ENCODE data around the gene KREMEN2.

Gene KREMEN2

GRCh38 chr16:2981177-2981898 is 17.3 kb downstream of the KREMEN2 start:
- H3K9me3 ChIP-seq (ENCODE audit: control insufficient read depth, low read length): no peaks in the 10 kb centered on the region
- H3K14ac ChIP-seq (ENCODE audit: low read length in 2 of 2): no peak overlapping the region
- no peak overlapping the region for H4K91ac ChIP-seq (ENCODE audit: low read length)
- no peak overlapping the region for H2AFZ ChIP-seq (ENCODE audit: low read depth, low read length)
- H3K27me3 ChIP-seq (ENCODE audit: control insufficient read depth in 1 of 2, insufficient read depth in 1 of 2, low read length in 2 of 2): peaks cover 0 to 4% of the 10 kb centered on the region in 2 experiments
- H3K79me1 ChIP-seq (replicated peaks; ENCODE audit: low read length, poor library complexity, severe bottlenecking): peaks cover 20% of the 10 kb centered on the region
- no peak overlapping the region for H2BK120ac ChIP-seq (ENCODE audit: low read depth, low read length)
- peak overlapping the region; percentile 98 for H3K9ac ChIP-seq (ENCODE audit: low read length)
- H2BK15ac ChIP-seq (ENCODE audit: low read depth, poor library complexity, severe bottlenecking): no peak overlapping the region
- H2BK12ac ChIP-seq (ENCODE audit: low read length in 2 of 2): peak overlapping the region in 1 of 2 experiments; percentile 11
- peak; percentile 28 for DNase-seq
- WGBS: 44% methylated on average over 26 of the region's 33 CpGs
- peak overlapping the region in 1 of 2 experiments; percentile 13 for H3K4ac ChIP-seq (ENCODE audit: low read depth in 1 of 2, low read length in 2 of 2)
- peak overlapping the region in 1 of 2 experiments; percentile 50 for H3K18ac ChIP-seq (ENCODE audit: low read depth in 1 of 2, low read length in 2 of 2)
- peak overlapping the region; percentile 96 for H3K4me2 ChIP-seq (ENCODE audit: low read length, poor library complexity, severe bottlenecking)
- H2AK5ac ChIP-seq (ENCODE audit: low read length, severe bottlenecking): no peak overlapping the region
- H3K4me1 ChIP-seq (ENCODE audit: control insufficient read depth, insufficient read depth, low read depth, low read length): peaks cover 29% of the 10 kb centered on the region
- peaks cover 0 to 12% of the 10 kb centered on the region in 2 experiments for H3K36me3 ChIP-seq (ENCODE audit: control insufficient read depth in 1 of 2, insufficient read depth in 2 of 2, low read depth in 1 of 2, low read length in 2 of 2)
- H4K8ac ChIP-seq (ENCODE audit: low read length): peak overlapping the region; percentile 100
- H3K23ac ChIP-seq (ENCODE audit: low read length in 2 of 2): no peak overlapping the region
- peak overlapping the region in 1 of 2 experiments; percentile 91 for H3K4me3 ChIP-seq (ENCODE audit: insufficient read depth in 1 of 2, low read depth in 1 of 2, low read length in 2 of 2)
- no peak overlapping the region for H2BK5ac ChIP-seq (ENCODE audit: low read depth, low read length, poor library complexity, severe bottlenecking)
- H3K27ac ChIP-seq (ENCODE audit: low read length, poor library complexity, severe bottlenecking): no peak overlapping the region

- Histone ChIP-seq H3K27me3 (ENCODE audit: control insufficient read depth in 1 of 2, insufficient read depth in 1 of 2, low read length in 2 of 2) (peaks cover 0 to 9% of the 10 kb centered on the region in 2 experiments), H2AK5ac (ENCODE audit: low read length, severe bottlenecking) (no peak overlapping the region), H3K36me3 (ENCODE audit: control insufficient read depth in 1 of 2, insufficient read depth in 2 of 2, low read depth in 1 of 2, low read length in 2 of 2) (peaks cover 0 to 6% of the 10 kb centered on the region in 2 experiments), H2BK120ac (ENCODE audit: low read depth, low read length) (no peak overlapping the region), H3K9ac (ENCODE audit: low read length) (no peak overlapping the region), H4K8ac (ENCODE audit: low read length) (peak overlapping the region; percentile 100), H3K4me1 (ENCODE audit: control insufficient read depth, insufficient read depth, low read depth, low read length) (peaks cover 29% of the 10 kb centered on the region), H2BK12ac (ENCODE audit: low read length in 2 of 2) (peak overlapping the region in 1 of 2 experiments; percentile 12), H3K4me3 (ENCODE audit: insufficient read depth in 1 of 2, low read depth in 1 of 2, low read length in 2 of 2) (peak overlapping the region in 1 of 2 experiments; percentile 91), H3K27ac (ENCODE audit: low read length, poor library complexity, severe bottlenecking) (no peak overlapping the region), H3K4me2 (ENCODE audit: low read length, poor library complexity, severe bottlenecking) (no peak overlapping the region), H2BK15ac (ENCODE audit: low read depth, poor library complexity, severe bottlenecking) (no peak overlapping the region), H2BK5ac (ENCODE audit: low read depth, low read length, poor library complexity, severe bottlenecking) (no peak overlapping the region), H3K23ac (ENCODE audit: low read length in 2 of 2) (no peak overlapping the region), H4K91ac (ENCODE audit: low read length) (no peak overlapping the region), H3K14ac (ENCODE audit: low read length in 2 of 2) (no peak overlapping the region), H3K79me1 (replicated peaks; ENCODE audit: low read length, poor library complexity, severe bottlenecking) (peaks cover 20% of the 10 kb centered on the region), H2AFZ (ENCODE audit: low read depth, low read length) (no peak overlapping the region), H3K9me3 (ENCODE audit: control insufficient read depth, low read length) (no peaks in the 10 kb centered on the region), H3K4ac (ENCODE audit: low read depth in 1 of 2, low read length in 2 of 2) (peak overlapping the region in 1 of 2 experiments; percentile 69), H3K18ac (ENCODE audit: low read depth in 1 of 2, low read length in 2 of 2) (peak overlapping the region in 1 of 2 experiments; percentile 50)
- WGBS: 28% methylated on average over 4 of the region's 4 CpGs
- DNase-seq: no peak
These were observed 17.8 kb downstream of the KREMEN2 start for GRCh38 chr16:2981899-2982250.

GRCh38 chr16:2982402-2982801 is 18.3 kb downstream of the KREMEN2 start:
- H3K9me3 ChIP-seq (ENCODE audit: control insufficient read depth, low read length): no peaks in the 10 kb centered on the region
- WGBS: 77% methylated on average over 5 of the region's 5 CpGs
- no peak overlapping the region for H3K4me3 ChIP-seq (ENCODE audit: insufficient read depth in 1 of 2, low read depth in 1 of 2, low read length in 2 of 2)
- H4K91ac ChIP-seq (ENCODE audit: low read length): no peak overlapping the region
- H2AK5ac ChIP-seq (ENCODE audit: low read length, severe bottlenecking): no peak overlapping the region
- no peak overlapping the region for H3K27ac ChIP-seq (ENCODE audit: low read length, poor library complexity, severe bottlenecking)
- H3K4ac ChIP-seq (ENCODE audit: low read depth in 1 of 2, low read length in 2 of 2): no peak overlapping the region
- no peak overlapping the region for H2BK5ac ChIP-seq (ENCODE audit: low read depth, low read length, poor library complexity, severe bottlenecking)
- H2BK12ac ChIP-seq (ENCODE audit: low read length in 2 of 2): no peak overlapping the region
- no peak overlapping the region for H2BK15ac ChIP-seq (ENCODE audit: low read depth, poor library complexity, severe bottlenecking)
- peaks cover 0 to 14% of the 10 kb centered on the region in 2 experiments for H3K27me3 ChIP-seq (ENCODE audit: control insufficient read depth in 1 of 2, insufficient read depth in 1 of 2, low read length in 2 of 2)
- no peak overlapping the region for H3K23ac ChIP-seq (ENCODE audit: low read length in 2 of 2)
- H4K8ac ChIP-seq (ENCODE audit: low read length): no peak overlapping the region
- no peak overlapping the region for H2BK120ac ChIP-seq (ENCODE audit: low read depth, low read length)
- H3K9ac ChIP-seq (ENCODE audit: low read length): no peak overlapping the region
- H3K14ac ChIP-seq (ENCODE audit: low read length in 2 of 2): no peak overlapping the region
- H2AFZ ChIP-seq (ENCODE audit: low read depth, low read length): no peak overlapping the region
- peaks cover 29% of the 10 kb centered on the region for H3K4me1 ChIP-seq (ENCODE audit: control insufficient read depth, insufficient read depth, low read depth, low read length)
- no peak overlapping the region for H3K18ac ChIP-seq (ENCODE audit: low read depth in 1 of 2, low read length in 2 of 2)
- peaks cover 0 to 4% of the 10 kb centered on the region in 2 experiments for H3K36me3 ChIP-seq (ENCODE audit: control insufficient read depth in 1 of 2, insufficient read depth in 2 of 2, low read depth in 1 of 2, low read length in 2 of 2)
- no peak overlapping the region for H3K4me2 ChIP-seq (ENCODE audit: low read length, poor library complexity, severe bottlenecking)
- DNase-seq: no peak
- peaks cover 18% of the 10 kb centered on the region for H3K79me1 ChIP-seq (replicated peaks; ENCODE audit: low read length, poor library complexity, severe bottlenecking)

DNA sequence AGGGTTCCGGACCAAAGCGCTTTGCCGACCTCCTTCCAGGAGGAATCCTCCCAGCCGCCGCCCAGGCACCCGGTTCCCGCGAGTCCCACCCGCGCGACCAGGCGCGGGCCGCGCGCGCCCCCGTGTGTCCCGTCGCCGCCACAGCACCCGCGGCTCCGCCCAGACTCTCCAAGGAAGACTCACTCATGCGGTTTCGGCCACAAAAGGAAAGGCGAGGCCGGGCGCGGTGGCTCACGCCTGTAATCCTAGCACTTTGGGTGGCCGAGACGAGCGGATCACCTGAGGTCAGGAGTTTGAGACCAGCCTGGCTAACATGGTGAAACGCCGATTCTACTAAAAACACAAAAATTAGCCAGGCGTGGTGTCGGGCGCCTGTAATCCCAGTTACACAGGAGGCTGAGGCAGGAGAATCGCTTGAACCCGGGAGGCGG is 19.6 kb downstream of the KREMEN2 start:
- H3K4ac ChIP-seq (ENCODE audit: low read depth in 1 of 2, low read length in 2 of 2): no peak overlapping the region
- peaks cover 32% of the 10 kb centered on the region for H3K4me1 ChIP-seq (ENCODE audit: control insufficient read depth, insufficient read depth, low read depth, low read length)

More for the DNA sequence above, 19.6 kb downstream of the KREMEN2 start:
- H3K27me3 ChIP-seq (ENCODE audit: control insufficient read depth in 1 of 2, insufficient read depth in 1 of 2, low read length in 2 of 2): peaks cover 9 to 27% of the 10 kb centered on the region in 2 experiments
- H3K23ac ChIP-seq (ENCODE audit: low read length in 2 of 2): no peak overlapping the region
- peak overlapping the region; percentile 59 for H3K9ac ChIP-seq (ENCODE audit: low read length)
- H2BK15ac ChIP-seq (ENCODE audit: low read depth, poor library complexity, severe bottlenecking): no peak overlapping the region
- H3K79me1 ChIP-seq (replicated peaks; ENCODE audit: low read length, poor library complexity, severe bottlenecking): peaks cover 13% of the 10 kb centered on the region
- H2BK12ac ChIP-seq (ENCODE audit: low read length in 2 of 2): no peak overlapping the region
- no peaks in the 10 kb centered on the region for H3K36me3 ChIP-seq (ENCODE audit: control insufficient read depth in 1 of 2, insufficient read depth in 2 of 2, low read depth in 1 of 2, low read length in 2 of 2)
- H2AK5ac ChIP-seq (ENCODE audit: low read length, severe bottlenecking): no peak overlapping the region
- no peak overlapping the region for H3K18ac ChIP-seq (ENCODE audit: low read depth in 1 of 2, low read length in 2 of 2)
- no peak overlapping the region for H3K14ac ChIP-seq (ENCODE audit: low read length in 2 of 2)
- H4K8ac ChIP-seq (ENCODE audit: low read length): peak overlapping the region; percentile 32
- peak overlapping the region in 1 of 2 experiments; percentile 53 for H3K4me3 ChIP-seq (ENCODE audit: insufficient read depth in 1 of 2, low read depth in 1 of 2, low read length in 2 of 2)
- no peak overlapping the region for H3K27ac ChIP-seq (ENCODE audit: low read length, poor library complexity, severe bottlenecking)
- H2BK5ac ChIP-seq (ENCODE audit: low read depth, low read length, poor library complexity, severe bottlenecking): no peak overlapping the region
- H4K91ac ChIP-seq (ENCODE audit: low read length): no peak overlapping the region
- H2AFZ ChIP-seq (ENCODE audit: low read depth, low read length): peak overlapping the region; percentile 44
- 14% methylated on average over 42 of the region's 42 CpGs for WGBS
- peak overlapping the region; percentile 86 for H3K4me2 ChIP-seq (ENCODE audit: low read length, poor library complexity, severe bottlenecking)
- peak; percentile 71 for DNase-seq
- no peak overlapping the region for H2BK120ac ChIP-seq (ENCODE audit: low read depth, low read length)
- no peaks in the 10 kb centered on the region for H3K9me3 ChIP-seq (ENCODE audit: control insufficient read depth, low read length)

Measured in mesenchymal stem cell (in vitro differentiated cells and primary cell).